HepG2 (cell line): ENCODE data around the gene CHMP1B. TPM values are rescaled to one million over a fixed set of nuclear protein-coding genes. Genes with fewer than 3 reads are reported as not detected.

Source experiments
- AKAP8 ChIP-seq: sonication (generic); formaldehyde crosslinking; IDR thresholded peaks from 2 replicates; pipeline ENCODE4 v1.5.1; 2020; ENCODE audit warnings: mild to moderate bottlenecking, missing genetic modification reagents
- ATM ChIP-seq: fragments of 450-650 bp; IDR thresholded peaks from 2 replicates; pipeline ENCODE4 v1.7.1; 2017; ENCODE audit warnings: mild to moderate bottlenecking, borderline replicate concordance
- BRD4 ChIP-seq: sonication (generic); formaldehyde crosslinking; IDR thresholded peaks from 2 replicates; pipeline ENCODE4 v1.4.0; 2020; ENCODE audit warnings: missing genetic modification reagents
- CAMTA2 ChIP-seq: sonication (generic); formaldehyde crosslinking; IDR thresholded peaks from 2 replicates; pipeline ENCODE4 v1.4.0; 2020; ENCODE audit warnings: mild to moderate bottlenecking, missing genetic modification reagents, borderline replicate concordance
- CC2D1A ChIP-seq: sonication (generic); formaldehyde crosslinking; IDR thresholded peaks from 2 replicates; pipeline ENCODE4 v1.8.1; 2023; ENCODE audit warnings: mild to moderate bottlenecking, missing genetic modification reagents
- HMG20A ChIP-seq: IDR thresholded peaks from 2 replicates; pipeline ENCODE4 v1.6.1; 2016; ENCODE audit warnings: borderline replicate concordance
- HOXA5 ChIP-seq: sonication (generic); formaldehyde crosslinking; IDR thresholded peaks from 2 replicates; pipeline ENCODE4 v1.4.0; 2020; ENCODE audit warnings: missing genetic modification reagents
- KDM2A ChIP-seq: sonication (generic); formaldehyde crosslinking; IDR thresholded peaks from 2 replicates; pipeline ENCODE4 v1.4.0; 2020; ENCODE audit warnings: low read depth, missing genetic modification reagents, borderline replicate concordance
- MLX ChIP-seq: IDR thresholded peaks from 2 replicates; pipeline ENCODE4 v1.6.1; 2016
- NR0B2 ChIP-seq: sonication (generic); formaldehyde crosslinking; IDR thresholded peaks from 2 replicates; pipeline ENCODE4 v1.4.0; 2020; ENCODE audit warnings: mild to moderate bottlenecking, missing genetic modification reagents
- POLR2A ChIP-seq, 2 experiments: IDR thresholded peaks; 2 replicates each; pipeline ENCODE4 v1.6.1; 2011; ENCODE audit warnings: low read depth in 2 of 2, low read length in 2 of 2, mild to moderate bottlenecking in 1 of 2, moderate library complexity in 1 of 2; ENCODE audit not compliant: insufficient read depth in 1 of 2
- PPARG ChIP-seq: conservative IDR thresholded peaks from 2 replicates; pipeline ENCODE4 v1.6.1; 2016; ENCODE audit warnings: missing biosample characterization, missing genetic modification reagents
- SNRNP70 ChIP-seq: fragments of 200-400 bp; formaldehyde crosslinking; IDR thresholded peaks from 2 replicates; pipeline ENCODE4 v1.6.1; 2017; ENCODE audit warnings: mild to moderate bottlenecking, low read depth, low read length, moderate library complexity
- SPEN ChIP-seq: sonication (generic); formaldehyde crosslinking; IDR thresholded peaks from 2 replicates; pipeline ENCODE4 v1.5.1; 2020; ENCODE audit warnings: low read depth, mild to moderate bottlenecking, missing genetic modification reagents
- SRSF9 ChIP-seq: fragments of 200-400 bp; formaldehyde crosslinking; IDR thresholded peaks from 2 replicates; pipeline ENCODE4 v1.6.1; 2018; ENCODE audit warnings: borderline replicate concordance, mild to moderate bottlenecking, low read depth, low read length; ENCODE audit not compliant: insufficient read depth, poor library complexity, severe bottlenecking
- XBP1 ChIP-seq: sonication (generic); formaldehyde crosslinking; IDR thresholded peaks from 2 replicates; pipeline ENCODE4 v1.5.0; 2020; ENCODE audit warnings: missing genetic modification reagents
- ZBTB14 ChIP-seq: sonication (generic); formaldehyde crosslinking; IDR thresholded peaks from 2 replicates; pipeline ENCODE4 v1.4.0; 2020; ENCODE audit warnings: missing genetic modification reagents
- ZBTB46 ChIP-seq: sonication (generic); formaldehyde crosslinking; IDR thresholded peaks from 2 replicates; pipeline ENCODE4 v1.4.0; 2020; ENCODE audit warnings: mild to moderate bottlenecking, missing genetic modification reagents, borderline replicate concordance
- ZFP91 ChIP-seq: sonication (generic); formaldehyde crosslinking; IDR thresholded peaks from 2 replicates; pipeline ENCODE4 v1.9.0; 2022; ENCODE audit warnings: missing genetic modification reagents, mild to moderate bottlenecking, borderline replicate concordance
- ZNF510 ChIP-seq: sonication (generic); formaldehyde crosslinking; IDR thresholded peaks from 2 replicates; pipeline ENCODE4 v1.4.0; 2020; ENCODE audit warnings: low read depth, mild to moderate bottlenecking, missing genetic modification reagents
- ZXDC ChIP-seq: sonication (generic); formaldehyde crosslinking; IDR thresholded peaks from 2 replicates; pipeline ENCODE4 v1.5.0; 2020; ENCODE audit warnings: mild to moderate bottlenecking, missing genetic modification reagents
- polyA plus RNA-seq, 8 experiments: library from polyadenylated mRNA; depleted of rRNA in 3 of 8; stranded (reverse) in 7 of 8; unstranded in 1 of 8; fragments of >200 nt; fragmentation: Illumina TruSeq in 4 of 8; extraction: Trizol in 4 of 8; gene quantifications; 2 replicates each; pipeline versions ENCODE4 v1.2.1 to v1.2.3, GENCODE V29; 2011 to 2016; ENCODE audit warnings: low read depth in 4 of 8, missing spikeins in 1 of 8, mixed read lengths in 1 of 8; ENCODE audit not compliant: insufficient read depth in 1 of 8
- total RNA-seq, 5 experiments: library from RNA; depleted of rRNA; stranded (reverse); fragments of >200 nt; fragmentation: Illumina TruSeq; extraction: Trizol; gene quantifications; 2 replicates each; pipeline ENCODE4 v1.2.3, GENCODE V29; 2016; ENCODE audit warnings: low read depth in 1 of 5

CHMP1B gene
- total and polyA plus RNA-seq, 2 of the 13 experiments (the other 11 are each of a cell fraction or from before 2014, with no cell fraction given) = 18.8 to 20.2 TPM

GRCh38 chr18:11851146-11851805 is at the start of gene CHMP1B (continued):
- TF ChIP-seq ZXDC (CRISPR knock-in tag) (peak; percentile 69; the same call in 1 of the 2 replicates), XBP1 (peak; percentile 61; the same call in 1 of the 2 replicates), KDM2A (peak; percentile 90), AKAP8 (CRISPR knock-in tag) (0 out of 2 replicates have a peak, but pooled peaks have one; percentile 56), ZFP91 (CRISPR knock-in tag) (peak; percentile 68; the same call in 1 of the 2 replicates), SNRNP70 (no peak), ATM (no peak), SRSF9 (no peak), MLX (CRISPR knock-in tag) (no peak), ZBTB14 (CRISPR knock-in tag) (peak; percentile 33; the same call in 1 of the 2 replicates), HOXA5 (CRISPR knock-in tag) (peak; percentile 58; the same call in 1 of the 2 replicates), CC2D1A (CRISPR knock-in tag) (no peak), CAMTA2 (CRISPR knock-in tag) (peak; percentile 20; the same call in 1 of the 2 replicates), PPARG (CRISPR knock-in tag) (peak; percentile 68), SPEN (CRISPR knock-in tag) (peak; percentile 97), NR0B2 (CRISPR knock-in tag) (no peak), BRD4 (CRISPR knock-in tag) (peak; percentile 90), POLR2A (IDR thresholded peaks at IDR 0.05; ENCODE audit: insufficient read depth in 1 of 2, low read depth in 2 of 2, low read length in 2 of 2) (peak; percentile 93 to 96), ZNF510 (CRISPR knock-in tag) (peak; percentile 76; the same call in 1 of the 2 replicates), HMG20A (CRISPR knock-in tag) (peak; percentile 43; the same call in 1 of the 2 replicates), ZBTB46 (no peak)
